NB4 (cell line): ENCODE data around the gene CTDP1.

ENCODE experiments used
- MAX ChIP-seq: IDR thresholded peaks from 2 replicates; pipeline ENCODE4 v1.6.1; 2011; ENCODE audit warnings: low read depth, low read length
- MYC ChIP-seq: IDR thresholded peaks from 2 replicates; pipeline ENCODE4 v1.6.1; 2011; ENCODE audit warnings: low read depth, low read length
- POLR2A ChIP-seq: IDR thresholded peaks from 2 replicates; pipeline ENCODE4 v1.6.1; 2011; ENCODE audit warnings: mild to moderate bottlenecking; ENCODE audit not compliant: insufficient read length; ENCODE audit errors: extremely low read depth
- TF ChIP-seq, protein P1 (sequence below): IDR thresholded peaks from one replicate; pipeline ENCODE4 v1.5.1; 2012; ENCODE audit warnings: low read depth, low read length

DNA sequence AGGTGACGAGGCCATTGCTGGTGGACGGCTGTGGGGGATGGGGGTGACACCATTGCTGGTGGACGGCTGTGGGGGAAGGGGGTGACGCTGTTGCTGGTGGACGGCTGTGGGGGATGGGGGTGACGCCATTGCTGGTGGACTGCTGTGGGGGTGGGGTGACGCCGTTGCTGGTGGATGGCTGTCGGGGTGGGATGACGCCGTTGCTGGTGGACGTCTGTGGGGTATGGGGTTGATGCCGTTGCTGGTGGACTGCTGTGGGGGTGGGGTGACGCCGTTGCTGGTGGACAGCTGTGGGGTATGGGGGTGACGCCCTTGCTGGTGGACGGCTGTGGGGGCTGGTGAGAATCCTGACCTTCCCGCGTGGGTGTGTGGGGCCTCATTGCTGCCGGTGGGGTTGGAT lies 47.1 kb downstream of the CTDP1 start:
- TF ChIP-seq, protein P1, sequence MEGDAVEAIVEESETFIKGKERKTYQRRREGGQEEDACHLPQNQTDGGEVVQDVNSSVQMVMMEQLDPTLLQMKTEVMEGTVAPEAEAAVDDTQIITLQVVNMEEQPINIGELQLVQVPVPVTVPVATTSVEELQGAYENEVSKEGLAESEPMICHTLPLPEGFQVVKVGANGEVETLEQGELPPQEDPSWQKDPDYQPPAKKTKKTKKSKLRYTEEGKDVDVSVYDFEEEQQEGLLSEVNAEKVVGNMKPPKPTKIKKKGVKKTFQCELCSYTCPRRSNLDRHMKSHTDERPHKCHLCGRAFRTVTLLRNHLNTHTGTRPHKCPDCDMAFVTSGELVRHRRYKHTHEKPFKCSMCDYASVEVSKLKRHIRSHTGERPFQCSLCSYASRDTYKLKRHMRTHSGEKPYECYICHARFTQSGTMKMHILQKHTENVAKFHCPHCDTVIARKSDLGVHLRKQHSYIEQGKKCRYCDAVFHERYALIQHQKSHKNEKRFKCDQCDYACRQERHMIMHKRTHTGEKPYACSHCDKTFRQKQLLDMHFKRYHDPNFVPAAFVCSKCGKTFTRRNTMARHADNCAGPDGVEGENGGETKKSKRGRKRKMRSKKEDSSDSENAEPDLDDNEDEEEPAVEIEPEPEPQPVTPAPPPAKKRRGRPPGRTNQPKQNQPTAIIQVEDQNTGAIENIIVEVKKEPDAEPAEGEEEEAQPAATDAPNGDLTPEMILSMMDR: no peak
- TF ChIP-seq POLR2A (no peak), MYC (no peak), MAX (no peak)
